ENCODE results near the gene BAIAP3.

- TF ChIP-seq CTCF (conservative IDR thresholded peaks at IDR 0.05; ENCODE audit: low read length) = no peak
- TF ChIP-seq EZH2phosphoT487 (IDR thresholded peaks at IDR 0.05; ENCODE audit: borderline replicate concordance, low read depth, low read length) = no peak
These were observed 7.1 kb upstream of the BAIAP3 start for GRCh38 chr16:1326391-1326790.

All from OCI-LY7 (cell line).